K562 (cell line): ENCODE results near the gene EMC9. TPM values are rescaled to one million over a fixed set of nuclear protein-coding genes. Genes with fewer than 3 reads are reported as not detected.

Source experiments
- BCL6 ChIP-seq: fragments of 250-450 bp; sonication (Bioruptor Pico); IDR thresholded peaks from 2 replicates; pipeline ENCODE4 v1.4.0; 2020
- CHD7 ChIP-seq: fragments of 200-600 bp; sonication (generic); IDR thresholded peaks from one replicate; pipeline ENCODE4 v1.6.1; 2012; ENCODE audit warnings: mild to moderate bottlenecking, low read depth, low read length, inconsistent platforms
- POLR2A ChIP-seq: fragments of 450-650 bp; conservative IDR thresholded peaks from 2 replicates; pipeline ENCODE4 v1.6.1; 2016
- PYGO2 ChIP-seq: fragments of 450-650 bp; IDR thresholded peaks from 2 replicates; pipeline ENCODE4 v1.6.1; 2016; ENCODE audit warnings: mild to moderate bottlenecking, missing genetic modification characterization, moderate library complexity, missing compliant biosample characterization
- RB1 ChIP-seq: fragments of 450-650 bp; IDR thresholded peaks from 2 replicates; pipeline ENCODE4 v1.6.1; 2017; ENCODE audit warnings: low read depth, mild to moderate bottlenecking
- ZBTB2 ChIP-seq: fragments of 450-650 bp; IDR thresholded peaks from 2 replicates; pipeline ENCODE4 v1.6.1; 2016; ENCODE audit warnings: antibody characterized with exemption
- ZNF133 ChIP-seq: fragments of 250-450 bp; sonication (Bioruptor Pico); IDR thresholded peaks from 2 replicates; pipeline ENCODE4 v1.4.0; 2020; ENCODE audit warnings: mild to moderate bottlenecking
- ZNF639 ChIP-seq, 2 experiments: fragments of 200-800 bp in 1 of 2; sonication (Bioruptor generic) in 1 of 2; sonication (generic) in 1 of 2; formaldehyde crosslinking in 1 of 2; IDR thresholded peaks in 1 of 2; conservative IDR thresholded peaks in 1 of 2; 2 replicates each; pipeline versions ENCODE4 v1.5.0 to v1.6.1; 2016 to 2020; ENCODE audit warnings: missing compliant biosample characterization in 1 of 2, missing genetic modification characterization in 1 of 2, missing genetic modification reagents in 1 of 2
- ZNF655 ChIP-seq: fragments of 250-450 bp; sonication (Bioruptor Pico); IDR thresholded peaks from 2 replicates; pipeline ENCODE4 v1.5.0; 2021
- polyA plus RNA-seq, 8 experiments: library from polyadenylated mRNA; depleted of rRNA in 4 of 8; stranded (reverse) in 5 of 8; unstranded in 3 of 8; fragments of >200 nt; fragmentation: Nextera tagmentation in 2 of 8; fragmentation: Illumina TruSeq in 1 of 8; extraction: Ambion mirVana in 2 of 8; extraction: Trizol in 1 of 8; gene quantifications; 2 replicates each; pipeline versions ENCODE4 v1.2.1 to v1.2.3, GENCODE V29; 2011 to 2014; ENCODE audit warnings: inconsistent platforms in 1 of 8, missing spikeins in 1 of 8
- total RNA-seq, 7 experiments: library from RNA; depleted of rRNA in 6 of 7; stranded (reverse); fragments of >200 nt in 6 of 7; fragmentation: Illumina TruSeq in 2 of 7; extraction: Trizol in 2 of 7; gene quantifications; 2 replicates each; pipeline versions ENCODE4 v1.2.1 to v1.2.3, GENCODE V29; 2011 to 2021; ENCODE audit warnings: low replicate concordance in 1 of 7

Gene EMC9
- total and polyA plus RNA-seq, 9 of the 15 experiments (the other 6 are each of a cell fraction or from before 2014, with no cell fraction given), result 3.1 to 13.2 (median 7.8) TPM

GRCh38 chr14:24135834-24136683 is 5.3 kb downstream of the EMC9 start, which contains the start of gene PSME1 (continued):
- no peak for TF ChIP-seq CHD7
- TF ChIP-seq PYGO2 (tag), result no peak
- no peak for TF ChIP-seq BCL6 (CRISPR knock-in tag)
- no peak for TF ChIP-seq ZNF133 (CRISPR knock-in tag)
- TF ChIP-seq ZNF655 (CRISPR knock-in tag), result no peak
- peak; percentile 33; the same call in 1 of the 2 replicates for TF ChIP-seq RB1
- TF ChIP-seq ZNF639 (CRISPR knock-in tag; conservative IDR thresholded peaks at IDR 0.05 in 1 of 2, IDR thresholded peaks at IDR 0.05 in 1 of 2), result no peak
- TF ChIP-seq ZBTB2, result no peak
- peak; percentile 58 for TF ChIP-seq POLR2A
